ENCODE measurements around the gene DNAJC3.

- TF ChIP-seq YY1 (IDR thresholded peaks at IDR 0.05; ENCODE audit: insufficient read depth, insufficient read length) (no peak), SUZ12 (IDR thresholded peaks at IDR 0.05; ENCODE audit: extremely low read depth, insufficient read depth, insufficient read length) (no peak)
These were observed 2.8 kb downstream of the DNAJC3 start for GRCh38 chr13:95679722-95680121.
